Dendritic cell treated with granulocyte-macrophage colony-stimulating factor and Interleukin-4, amounts not matched to agents 40 ng/mL and 50 ng/mL, for 4 days (primary cell): Measurements from ENCODE around the gene SURF4.
A peak's percentile ranks its signal among the peaks of the same experiment; 100 is the strongest.
"Not testable (repeated sequence)": the region's sequence is repeated elsewhere in the genome, so short reads cannot be mapped to it uniquely, and the experiment has no call there.

Experiments
- H3K27ac Mint-ChIP-seq: one replicate; pipeline ENCODE4 v1.8.0; 2022; ENCODE audit warnings: mild to moderate bottlenecking, mixed read lengths
- H3K27me3 Mint-ChIP-seq: one replicate; pipeline ENCODE4 v1.8.0; 2022; ENCODE audit warnings: mild to moderate bottlenecking, mixed read lengths
- H3K36me3 Mint-ChIP-seq: one replicate; pipeline ENCODE4 v1.8.0; 2022; ENCODE audit warnings: low read depth, mixed read lengths
- H3K4me1 Mint-ChIP-seq: one replicate; pipeline ENCODE4 v1.8.0; 2022; ENCODE audit warnings: low read depth, mixed read lengths
- H3K4me3 Mint-ChIP-seq: one replicate; pipeline ENCODE4 v1.8.0; 2022; ENCODE audit warnings: mild to moderate bottlenecking, moderate library complexity, mixed read lengths
- H3K9me3 Mint-ChIP-seq: one replicate; pipeline ENCODE4 v1.8.0; 2022; ENCODE audit warnings: mixed read lengths
- intact Hi-C: fragments of 100-400 bp; cut with micrococcal nuclease; formaldehyde crosslinking; loops from one replicate; pipeline ENCODE4 v1.15.0; 2022

Gene SURF4

GRCh38 chr9:133405508-133406438, 29.9 kb upstream of the SURF4 start:
- H3K27ac Mint-ChIP-seq: peak overlapping the region; percentile 10
- no peaks in the 10 kb centered on the region for H3K27me3 Mint-ChIP-seq
- intact Hi-C loops: no loop called here
- peaks cover 10% of the 10 kb centered on the region for H3K4me1 Mint-ChIP-seq
- no peaks in the 10 kb centered on the region for H3K9me3 Mint-ChIP-seq
- H3K36me3 Mint-ChIP-seq: peaks cover 92% of the 10 kb centered on the region
- H3K4me3 Mint-ChIP-seq: no peak overlapping the region

- peaks cover 10% of the 10 kb centered on the region for H3K4me1 Mint-ChIP-seq
- H3K27ac Mint-ChIP-seq: no peak overlapping the region
- intact Hi-C loops: no loop called here
- no peak overlapping the region for H3K4me3 Mint-ChIP-seq
- H3K9me3 Mint-ChIP-seq: no peaks in the 10 kb centered on the region
- H3K36me3 Mint-ChIP-seq: peaks cover 79% of the 10 kb centered on the region
- no peaks in the 10 kb centered on the region for H3K27me3 Mint-ChIP-seq
Measured at GRCh38 chr9:133404454-133405002, 28.7 kb upstream of the SURF4 start.

- no peaks in the 10 kb centered on the region for H3K27me3 Mint-ChIP-seq
- intact Hi-C loops: no loop called here
- no peak overlapping the region for H3K27ac Mint-ChIP-seq
- no peak overlapping the region for H3K4me3 Mint-ChIP-seq
- no peaks in the 10 kb centered on the region for H3K9me3 Mint-ChIP-seq
- peaks cover 10% of the 10 kb centered on the region for H3K4me1 Mint-ChIP-seq
- H3K36me3 Mint-ChIP-seq: peaks cover 73% of the 10 kb centered on the region
Measured at GRCh38 chr9:133403766-133404453, 28.1 kb upstream of the SURF4 start.

GRCh38 chr9:133402689-133403088, 26.8 kb upstream of the SURF4 start:
- no peaks in the 10 kb centered on the region for H3K9me3 Mint-ChIP-seq
- intact Hi-C loops: no loop called here
- peaks cover 10% of the 10 kb centered on the region for H3K4me1 Mint-ChIP-seq
- peaks cover 64% of the 10 kb centered on the region for H3K36me3 Mint-ChIP-seq
- no peak overlapping the region for H3K4me3 Mint-ChIP-seq
- H3K27ac Mint-ChIP-seq: no peak overlapping the region
- H3K27me3 Mint-ChIP-seq: no peaks in the 10 kb centered on the region

- H3K4me3 Mint-ChIP-seq: no peak overlapping the region
- H3K36me3 Mint-ChIP-seq: peaks cover 52% of the 10 kb centered on the region
- H3K9me3 Mint-ChIP-seq: no peaks in the 10 kb centered on the region
- H3K4me1 Mint-ChIP-seq: peaks cover 10% of the 10 kb centered on the region
- H3K27me3 Mint-ChIP-seq: peaks cover 1% of the 10 kb centered on the region
- intact Hi-C loops: no loop called here
- no peak overlapping the region for H3K27ac Mint-ChIP-seq
Measured at GRCh38 chr9:133401588-133401987, 25.7 kb upstream of the SURF4 start.

GRCh38 chr9:133400292-133400691, 24.4 kb upstream of the SURF4 start:
- Mint-ChIP-seq H3K36me3 (peaks cover 40% of the 10 kb centered on the region), H3K27me3 (peaks cover 4% of the 10 kb centered on the region), H3K4me3 (no peak overlapping the region), H3K4me1 (peaks cover 2% of the 10 kb centered on the region), H3K9me3 (no peaks in the 10 kb centered on the region), H3K27ac (no peak overlapping the region)
- intact Hi-C loops: no loop called here

- no peaks in the 10 kb centered on the region for H3K4me1 Mint-ChIP-seq
- peaks cover 16% of the 10 kb centered on the region for H3K36me3 Mint-ChIP-seq
- H3K9me3 Mint-ChIP-seq: no peaks in the 10 kb centered on the region
- H3K27me3 Mint-ChIP-seq: peaks cover 16% of the 10 kb centered on the region
- no peak overlapping the region for H3K27ac Mint-ChIP-seq
- intact Hi-C loops: no loop called here
- no peak overlapping the region for H3K4me3 Mint-ChIP-seq
Measured at GRCh38 chr9:133397895-133398294, 22.0 kb upstream of the SURF4 start.

- peaks cover 10% of the 10 kb centered on the region for H3K36me3 Mint-ChIP-seq
- H3K27ac Mint-ChIP-seq: no peak overlapping the region
- intact Hi-C loops: no loop called here
- no peaks in the 10 kb centered on the region for H3K9me3 Mint-ChIP-seq
- no peaks in the 10 kb centered on the region for H3K4me1 Mint-ChIP-seq
- peaks cover 16% of the 10 kb centered on the region for H3K27me3 Mint-ChIP-seq
- H3K4me3 Mint-ChIP-seq: no peak overlapping the region
Measured at GRCh38 chr9:133397370-133397769, 21.5 kb upstream of the SURF4 start.

- intact Hi-C loops: no loop called here
- H3K27ac Mint-ChIP-seq: no peak overlapping the region
- no peaks in the 10 kb centered on the region for H3K4me1 Mint-ChIP-seq
- no peak overlapping the region for H3K4me3 Mint-ChIP-seq
- H3K36me3 Mint-ChIP-seq: peaks cover 6% of the 10 kb centered on the region
- H3K27me3 Mint-ChIP-seq: peaks cover 16% of the 10 kb centered on the region
- no peaks in the 10 kb centered on the region for H3K9me3 Mint-ChIP-seq
Measured at GRCh38 chr9:133396952-133397351, 21.1 kb upstream of the SURF4 start.

- H3K27me3 Mint-ChIP-seq: peaks cover 18% of the 10 kb centered on the region
- no peaks in the 10 kb centered on the region for H3K4me1 Mint-ChIP-seq
- intact Hi-C loops: no loop called here
- no peak overlapping the region for H3K4me3 Mint-ChIP-seq
- no peaks in the 10 kb centered on the region for H3K9me3 Mint-ChIP-seq
- H3K36me3 Mint-ChIP-seq: no peaks in the 10 kb centered on the region
- no peak overlapping the region for H3K27ac Mint-ChIP-seq
Measured at GRCh38 chr9:133394687-133395271, 18.9 kb upstream of the SURF4 start.

GRCh38 chr9:133393399-133393798, 17.5 kb upstream of the SURF4 start:
- H3K9me3 Mint-ChIP-seq: no peaks in the 10 kb centered on the region
- no peak overlapping the region for H3K27ac Mint-ChIP-seq
- peaks cover 18% of the 10 kb centered on the region for H3K27me3 Mint-ChIP-seq
- H3K4me1 Mint-ChIP-seq: no peaks in the 10 kb centered on the region
- no peaks in the 10 kb centered on the region for H3K36me3 Mint-ChIP-seq
- H3K4me3 Mint-ChIP-seq: no peak overlapping the region
- intact Hi-C loops: no loop called here

- H3K27ac Mint-ChIP-seq, H3K4me3 Mint-ChIP-seq, H3K9me3 Mint-ChIP-seq, H3K36me3 Mint-ChIP-seq, H3K4me1 Mint-ChIP-seq, intact Hi-C loops: not testable (repeated sequence)
- peaks cover 16% of the 10 kb centered on the region for H3K27me3 Mint-ChIP-seq
Measured at GRCh38 chr9:133392308-133392707, 16.4 kb upstream of the SURF4 start.

GRCh38 chr9:133391449-133391848, 15.6 kb upstream of the SURF4 start:
- H3K4me3 Mint-ChIP-seq, H3K4me1 Mint-ChIP-seq, intact Hi-C loops, H3K36me3 Mint-ChIP-seq, H3K27ac Mint-ChIP-seq, H3K9me3 Mint-ChIP-seq: not testable (repeated sequence)
- peaks cover 16% of the 10 kb centered on the region for H3K27me3 Mint-ChIP-seq

- intact Hi-C loops: no loop called here
- Mint-ChIP-seq H3K9me3 (no peaks in the 10 kb centered on the region), H3K27me3 (peaks cover 16% of the 10 kb centered on the region), H3K27ac (no peak overlapping the region), H3K36me3 (no peaks in the 10 kb centered on the region), H3K4me1 (no peaks in the 10 kb centered on the region), H3K4me3 (no peak overlapping the region)
Measured at GRCh38 chr9:133390713-133391112, 14.9 kb upstream of the SURF4 start.
